Calu3 (cell line): ENCODE measurements around the gene GADD45B. TPM values are rescaled to one million over a fixed set of nuclear protein-coding genes. Genes with fewer than 3 reads are reported as not detected.

Experiments used
- BruUV-seq: library from RNA; stranded (reverse); fragments of 400-500 nt; replicated peaks from 2 replicates; lab custom pipeline; 2021; lab: Mats Ljungman, UMichigan
- CTCF ChIA-PET: fragments of 300-600 bp; sonication (Branson Sonifier 250); formaldehyde crosslinking; loops from one replicate; lab custom pipeline; 2022; ENCODE audit warnings: antibody characterized with exemption; lab: Charles Lee
- DNase-seq: peaks from one replicate; pipeline ENCODE4 v3.0.0; 2022
- H3K27ac Mint-ChIP-seq: one replicate; pipeline ENCODE4 v1.8.0; 2022; ENCODE audit warnings: mixed read lengths; ENCODE audit not compliant: unreplicated experiment
- H3K27me3 Mint-ChIP-seq: one replicate; pipeline ENCODE4 v1.8.0; 2022; ENCODE audit warnings: mixed read lengths; ENCODE audit not compliant: unreplicated experiment
- H3K36me3 Mint-ChIP-seq: one replicate; pipeline ENCODE4 v1.8.0; 2022; ENCODE audit warnings: mild to moderate bottlenecking, moderate library complexity, mixed read lengths; ENCODE audit not compliant: insufficient read depth, unreplicated experiment
- H3K4me1 Mint-ChIP-seq: one replicate; pipeline ENCODE4 v1.8.0; 2022; ENCODE audit warnings: mild to moderate bottlenecking, low read depth, mixed read lengths; ENCODE audit not compliant: unreplicated experiment
- H3K4me3 Mint-ChIP-seq: one replicate; pipeline ENCODE4 v1.8.0; 2022; ENCODE audit warnings: mild to moderate bottlenecking, low read depth, moderate library complexity, mixed read lengths; ENCODE audit not compliant: unreplicated experiment
- H3K9me3 Mint-ChIP-seq: one replicate; pipeline ENCODE4 v1.8.0; 2022; ENCODE audit warnings: low read depth, mixed read lengths; ENCODE audit not compliant: unreplicated experiment
- intact Hi-C: fragments of 100-400 bp; cut with micrococcal nuclease; formaldehyde crosslinking; loops from one replicate; pipeline ENCODE4 v1.10.0; 2022; ENCODE audit not compliant: unreplicated experiment
- total RNA-seq: library from RNA; stranded (reverse); gene quantifications from 2 replicates; pipeline ENCODE4 v1.2.3, GENCODE V29; 2022
- TF ChIP-seq, protein P1 (sequence below): fragments of 200-600 bp; IDR thresholded peaks from one replicate; pipeline ENCODE4 v1.8.0; 2022; ENCODE audit warnings: antibody characterized with exemption; ENCODE audit not compliant: unreplicated experiment

The GADD45B gene
- total RNA-seq, 1 experiment from 2014 or later, result 36.5 TPM

DNA sequence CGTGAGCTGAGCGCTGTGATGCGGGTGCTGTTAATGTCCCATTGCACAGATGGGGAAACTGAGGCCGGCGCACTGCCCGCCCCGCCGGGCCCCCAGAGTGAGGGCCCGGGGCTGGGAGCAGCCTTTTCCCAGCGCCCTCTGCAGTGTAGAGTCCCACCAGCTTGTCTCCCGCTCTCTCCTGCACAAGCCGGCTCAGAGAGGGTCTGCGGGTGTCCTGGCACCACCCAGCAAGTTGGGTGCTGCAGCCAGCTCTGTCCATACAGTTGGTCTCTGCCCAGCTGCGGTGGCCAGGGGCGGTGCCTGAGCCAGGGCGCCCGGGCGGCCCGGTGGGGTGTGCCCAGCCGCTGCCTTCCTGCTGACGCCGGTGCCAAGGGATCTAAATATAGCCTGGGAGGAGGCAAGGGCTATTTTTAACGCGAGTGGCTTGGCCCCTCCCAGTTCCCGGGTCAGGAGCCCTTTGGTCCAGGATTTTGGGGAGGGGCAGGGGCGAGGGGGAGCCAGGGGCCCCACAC is 19.3 kb downstream of the GADD45B start:
- TF ChIP-seq, protein P1, sequence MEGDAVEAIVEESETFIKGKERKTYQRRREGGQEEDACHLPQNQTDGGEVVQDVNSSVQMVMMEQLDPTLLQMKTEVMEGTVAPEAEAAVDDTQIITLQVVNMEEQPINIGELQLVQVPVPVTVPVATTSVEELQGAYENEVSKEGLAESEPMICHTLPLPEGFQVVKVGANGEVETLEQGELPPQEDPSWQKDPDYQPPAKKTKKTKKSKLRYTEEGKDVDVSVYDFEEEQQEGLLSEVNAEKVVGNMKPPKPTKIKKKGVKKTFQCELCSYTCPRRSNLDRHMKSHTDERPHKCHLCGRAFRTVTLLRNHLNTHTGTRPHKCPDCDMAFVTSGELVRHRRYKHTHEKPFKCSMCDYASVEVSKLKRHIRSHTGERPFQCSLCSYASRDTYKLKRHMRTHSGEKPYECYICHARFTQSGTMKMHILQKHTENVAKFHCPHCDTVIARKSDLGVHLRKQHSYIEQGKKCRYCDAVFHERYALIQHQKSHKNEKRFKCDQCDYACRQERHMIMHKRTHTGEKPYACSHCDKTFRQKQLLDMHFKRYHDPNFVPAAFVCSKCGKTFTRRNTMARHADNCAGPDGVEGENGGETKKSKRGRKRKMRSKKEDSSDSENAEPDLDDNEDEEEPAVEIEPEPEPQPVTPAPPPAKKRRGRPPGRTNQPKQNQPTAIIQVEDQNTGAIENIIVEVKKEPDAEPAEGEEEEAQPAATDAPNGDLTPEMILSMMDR, result no peak
- BruUV-seq, result no TSS peak
- Mint-ChIP-seq H3K4me1 (peaks cover 28% of the 10 kb centered on the region), H3K27ac (no peak overlapping the region), H3K9me3 (no peaks in the 10 kb centered on the region), H3K27me3 (no peaks in the 10 kb centered on the region), H3K4me3 (peak overlapping the region; percentile 54), H3K36me3 (peaks cover 10% of the 10 kb centered on the region)
- intact Hi-C loops, result no loop called here
- peak; percentile 68 for DNase-seq
- CTCF ChIA-PET, result interaction anchor here (1.1 to 1.4 kb wide), 2 partner anchors 34 to 49 kb away, joined by 3 to 6 read pairs; no protein-coding TSS in a partner anchor

DNA sequence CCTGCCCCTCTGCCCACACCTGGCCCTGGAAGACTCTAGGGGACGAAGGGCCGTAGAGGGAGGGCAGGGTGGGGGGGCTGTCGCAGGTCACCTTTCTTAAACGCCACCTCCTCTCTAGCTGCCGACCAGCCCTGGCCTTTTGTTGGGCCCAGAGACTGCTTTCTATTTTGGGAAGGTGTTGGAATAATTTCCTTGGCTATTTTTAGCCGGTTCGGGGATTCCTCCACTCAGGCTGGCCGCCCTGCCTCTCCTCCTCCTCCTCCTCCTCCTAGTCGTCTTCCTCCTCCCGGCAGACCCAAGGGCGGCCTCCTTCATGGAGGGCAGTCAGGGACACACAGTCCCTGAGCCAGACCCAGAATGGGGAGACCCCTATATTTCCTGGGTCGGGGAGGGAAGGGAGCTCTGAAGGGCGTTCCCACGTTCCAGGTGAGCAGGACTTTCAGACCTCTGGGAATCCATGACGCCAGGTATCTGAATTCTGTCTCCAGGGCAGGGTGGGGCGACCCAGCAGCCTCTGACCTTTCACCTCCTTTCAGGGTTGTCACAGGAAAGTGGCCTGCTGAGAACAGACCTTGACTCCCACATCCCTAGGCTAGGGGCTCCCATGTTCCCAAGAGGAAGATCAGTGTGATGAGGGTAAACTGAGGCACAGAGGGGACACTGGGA is 19.9 kb downstream of the GADD45B start:
- H3K27ac Mint-ChIP-seq, result no peak overlapping the region
- no peaks in the 10 kb centered on the region for H3K27me3 Mint-ChIP-seq
- intact Hi-C loops, result no loop called here
- CTCF ChIA-PET, result interaction anchor here (1.1 to 1.4 kb wide), 2 partner anchors 33 to 48 kb away, joined by 3 to 6 read pairs; no protein-coding TSS in a partner anchor
- DNase-seq, result no peak
- H3K4me3 Mint-ChIP-seq, result peak overlapping the region; percentile 54
- H3K9me3 Mint-ChIP-seq, result no peaks in the 10 kb centered on the region
- TF ChIP-seq, protein P1, result no peak
- H3K36me3 Mint-ChIP-seq, result peaks cover 12% of the 10 kb centered on the region
- peaks cover 26% of the 10 kb centered on the region for H3K4me1 Mint-ChIP-seq
- BruUV-seq, result no TSS peak

DNA sequence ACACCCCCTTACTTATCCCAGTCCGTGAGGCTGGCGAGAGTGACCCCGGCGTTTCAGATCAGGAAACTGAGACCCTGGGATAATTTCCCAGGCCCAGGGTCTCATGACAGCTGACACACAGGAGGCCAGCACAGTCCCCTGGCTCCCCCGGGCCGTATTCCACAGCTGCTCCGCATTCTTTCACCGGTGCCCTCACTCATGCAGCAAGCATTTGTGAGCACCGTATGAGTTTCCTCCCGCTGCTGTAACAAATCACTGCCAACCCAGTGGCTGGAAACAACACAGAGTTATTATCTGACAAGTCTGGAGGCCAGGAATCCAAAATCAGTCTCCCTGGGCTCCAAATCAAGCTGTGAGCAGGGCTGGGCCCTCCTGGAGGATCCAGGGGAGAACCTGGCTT is 21.3 kb downstream of the GADD45B start:
- DNase-seq, result no peak
- Mint-ChIP-seq H3K4me3 (no peak overlapping the region), H3K27me3 (no peaks in the 10 kb centered on the region), H3K27ac (no peak overlapping the region), H3K36me3 (peaks cover 8% of the 10 kb centered on the region), H3K4me1 (peaks cover 15% of the 10 kb centered on the region), H3K9me3 (no peaks in the 10 kb centered on the region)
- CTCF ChIA-PET, result no interaction called here
- TF ChIP-seq, protein P1, result no peak
- intact Hi-C loops, result no loop called here
- no TSS peak for BruUV-seq

DNA sequence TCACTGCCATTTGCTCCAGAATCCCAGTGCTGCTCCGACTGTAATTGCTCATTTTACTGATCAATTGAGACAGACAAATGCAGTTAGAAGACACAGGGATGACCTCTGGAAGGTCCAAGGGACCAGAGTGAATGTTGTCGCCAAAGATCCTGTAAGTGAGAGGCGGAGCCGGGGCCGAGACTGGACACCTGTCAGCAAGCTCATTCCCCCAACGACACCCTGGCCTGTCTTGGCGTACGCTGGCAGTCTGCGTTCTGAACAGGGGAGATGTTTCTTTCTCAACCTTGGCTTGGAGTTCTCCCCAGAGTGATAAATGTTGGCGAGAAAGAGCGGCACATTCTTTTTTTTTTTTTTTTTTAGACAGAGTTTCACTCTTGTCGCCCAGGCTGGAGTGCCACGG is 24.2 kb downstream of the GADD45B start:
- no peak overlapping the region for H3K4me3 Mint-ChIP-seq
- no peak for DNase-seq
- TF ChIP-seq, protein P1, result no peak
- H3K27me3 Mint-ChIP-seq, result no peaks in the 10 kb centered on the region
- peaks cover 4% of the 10 kb centered on the region for H3K36me3 Mint-ChIP-seq
- intact Hi-C loops, result no loop called here
- CTCF ChIA-PET, result interaction anchor here (0.7 kb wide), 1 partner anchor 64 kb away, joined by 4 read pairs; no protein-coding TSS in a partner anchor
- peaks cover 15% of the 10 kb centered on the region for H3K4me1 Mint-ChIP-seq
- no TSS peak for BruUV-seq
- H3K27ac Mint-ChIP-seq, result no peak overlapping the region
- no peaks in the 10 kb centered on the region for H3K9me3 Mint-ChIP-seq
